WTC11 (cell line): ENCODE measurements around the gene RFESD. TPM values are rescaled to one million over a fixed set of nuclear protein-coding genes. Genes with fewer than 3 reads are reported as not detected.

ENCODE experiments used
- ATAC-seq: fragments of 200-7000 bp; cut with Tn5 transposase; 2 replicates; pipeline ENCODE4 v1.10.0; 2021; ENCODE audit warnings: mild to moderate bottlenecking, moderate library complexity
- CTCF ChIA-PET: fragments of 300-600 bp; sonication (Branson Sonifier 250); formaldehyde crosslinking; loops from one replicate; lab custom pipeline; 2021; ENCODE audit warnings: antibody characterized with exemption; lab: Charles Lee
- POLR2A ChIA-PET: fragments of 350-600 bp; sonication (Branson Sonifier 250); formaldehyde crosslinking; loops from one replicate; lab custom pipeline; 2021; ENCODE audit warnings: antibody characterized with exemption; lab: Charles Lee
- DNase-seq: peaks from one replicate; pipeline ENCODE4 v3.0.0; 2021; ENCODE audit warnings: low spot score
- H3K27ac Mint-ChIP-seq: 2 replicates; pipeline ENCODE4 v1.8.0; 2021; ENCODE audit warnings: mixed read lengths
- H3K27me3 Mint-ChIP-seq: 2 replicates; pipeline ENCODE4 v1.8.0; 2021; ENCODE audit warnings: low read depth, mild to moderate bottlenecking, moderate library complexity, mixed read lengths
- H3K36me3 Mint-ChIP-seq: 2 replicates; pipeline ENCODE4 v1.8.0; 2021; ENCODE audit warnings: mixed read lengths
- H3K4me1 Mint-ChIP-seq: 2 replicates; pipeline ENCODE4 v1.8.0; 2022; ENCODE audit warnings: mixed read lengths
- H3K4me3 Mint-ChIP-seq: 2 replicates; pipeline ENCODE4 v1.8.0; 2021; ENCODE audit warnings: mild to moderate bottlenecking, moderate library complexity, mixed read lengths
- H3K9me3 Mint-ChIP-seq: 2 replicates; pipeline ENCODE4 v1.8.0; 2021; ENCODE audit warnings: mixed read lengths
- AR ChIP-seq: fragments of 250-450 bp; sonication (Bioruptor Pico); IDR thresholded peaks from 2 replicates; pipeline ENCODE4 v1.9.0; 2021; ENCODE audit warnings: mild to moderate bottlenecking
- ATF6 ChIP-seq: sonication (generic); formaldehyde crosslinking; IDR thresholded peaks from 2 replicates; pipeline ENCODE4 v1.8.1; 2023; ENCODE audit warnings: mild to moderate bottlenecking, missing genetic modification reagents
- CDX4 ChIP-seq: fragments of 250-450 bp; sonication (Bioruptor Pico); IDR thresholded peaks from 2 replicates; pipeline ENCODE4 v1.9.0; 2021; ENCODE audit warnings: moderate library complexity, mild to moderate bottlenecking, inconsistent platforms, borderline replicate concordance
- ESRRA ChIP-seq: sonication (generic); formaldehyde crosslinking; IDR thresholded peaks from 2 replicates; pipeline ENCODE4 v1.8.1; 2022; ENCODE audit warnings: mild to moderate bottlenecking, missing genetic modification reagents, borderline replicate concordance
- MXD4 ChIP-seq: fragments of 250-450 bp; sonication (Bioruptor Pico); IDR thresholded peaks from 2 replicates; pipeline ENCODE4 v1.8.0; 2021; ENCODE audit warnings: mild to moderate bottlenecking, moderate library complexity, borderline replicate concordance
- OVOL2 ChIP-seq: fragments of 250-450 bp; sonication (Bioruptor Pico); IDR thresholded peaks from 2 replicates; pipeline ENCODE4 v1.9.0; 2021; ENCODE audit warnings: mild to moderate bottlenecking, borderline replicate concordance
- PREB ChIP-seq: sonication (generic); formaldehyde crosslinking; IDR thresholded peaks from 2 replicates; pipeline ENCODE4 v1.8.1; 2022; ENCODE audit warnings: mild to moderate bottlenecking, missing genetic modification reagents, moderate library complexity, borderline replicate concordance
- RELA ChIP-seq: sonication (generic); formaldehyde crosslinking; IDR thresholded peaks from 2 replicates; pipeline ENCODE4 v1.8.1; 2022; ENCODE audit warnings: missing genetic modification reagents, mild to moderate bottlenecking, borderline replicate concordance
- STAT6 ChIP-seq: sonication (generic); formaldehyde crosslinking; conservative IDR thresholded peaks from 2 replicates; pipeline ENCODE4 v1.8.1; 2023; ENCODE audit warnings: mild to moderate bottlenecking, low read depth, missing genetic modification reagents, moderate library complexity
- total RNA-seq: library from RNA; stranded (reverse); gene quantifications from 3 replicates; pipeline ENCODE4 v1.2.3, GENCODE V29; 2021

The RFESD gene
- total RNA-seq, 1 experiment from 2014 or later, result 5.7 TPM

GRCh38 chr5:95615164-95615467 lies 31.5 kb upstream of the RFESD start (continued):
- TF ChIP-seq CDX4 (CRISPR knock-in tag), result no peak

GRCh38 chr5:95617057-95617456 lies 29.5 kb upstream of the RFESD start:
- no peak for DNase-seq
- peaks cover 17% of the 10 kb centered on the region for H3K36me3 Mint-ChIP-seq

More at GRCh38 chr5:95617057-95617456, 29.5 kb upstream of the RFESD start:
- POLR2A ChIA-PET, result no interaction called here
- no peak for ATAC-seq
- TF ChIP-seq MXD4 (CRISPR knock-in tag) (no peak), ATF6 (no peak), STAT6 (no peak), PREB (no peak), AR (CRISPR knock-in tag) (no peak), OVOL2 (no peak), RELA (CRISPR knock-in tag) (no peak), ESRRA (CRISPR knock-in tag) (no peak)
- H3K4me3 Mint-ChIP-seq, result no peak overlapping the region
- H3K4me1 Mint-ChIP-seq, result peaks cover 18% of the 10 kb centered on the region
- no peak overlapping the region for H3K27ac Mint-ChIP-seq
- H3K9me3 Mint-ChIP-seq, result peaks cover 20% of the 10 kb centered on the region
- CTCF ChIA-PET, result no interaction called here
- H3K27me3 Mint-ChIP-seq, result peaks cover 51% of the 10 kb centered on the region
